NT2/D1 (cell line): ENCODE results near the gene KRAS.

Source experiments
- SUZ12 ChIP-seq: IDR thresholded peaks from 2 replicates; pipeline ENCODE4 v1.6.1; 2011; ENCODE audit not compliant: insufficient read length, insufficient read depth; ENCODE audit errors: extremely low read depth
- ZNF274 ChIP-seq: IDR thresholded peaks from 2 replicates; pipeline ENCODE4 v1.6.1; 2011; ENCODE audit warnings: mild to moderate bottlenecking, low read depth, low read length

GRCh38 chr12:25293653-25294052, 42.9 kb upstream of the KRAS start:
- TF ChIP-seq ZNF274 (no peak), SUZ12 (no peak)
